ENCODE measurements around the gene PARP12.

- no peak for TF ChIP-seq CTCF (IDR thresholded peaks at IDR 0.05; ENCODE audit: insufficient read depth, low read depth, low read length)
- TF ChIP-seq EZH2 (IDR thresholded peaks at IDR 0.05; ENCODE audit: insufficient read depth, low read length): no peak
Measured at GRCh38 chr7:139990571-139991268, 72.0 kb downstream of the PARP12 start.
